Smooth muscle cell of the brain vasculature (primary cell): ENCODE data around the gene DOCK3.
"Not testable (repeated sequence)": the region's sequence is repeated elsewhere in the genome, so short reads cannot be mapped to it uniquely, and the experiment has no call there.

Experiments used
- DNase-seq: peaks from one replicate; pipeline ENCODE4 v3.0.0-alpha.2; 2012; ENCODE audit warnings: low read depth, low spot score

The DOCK3 gene

DNA sequence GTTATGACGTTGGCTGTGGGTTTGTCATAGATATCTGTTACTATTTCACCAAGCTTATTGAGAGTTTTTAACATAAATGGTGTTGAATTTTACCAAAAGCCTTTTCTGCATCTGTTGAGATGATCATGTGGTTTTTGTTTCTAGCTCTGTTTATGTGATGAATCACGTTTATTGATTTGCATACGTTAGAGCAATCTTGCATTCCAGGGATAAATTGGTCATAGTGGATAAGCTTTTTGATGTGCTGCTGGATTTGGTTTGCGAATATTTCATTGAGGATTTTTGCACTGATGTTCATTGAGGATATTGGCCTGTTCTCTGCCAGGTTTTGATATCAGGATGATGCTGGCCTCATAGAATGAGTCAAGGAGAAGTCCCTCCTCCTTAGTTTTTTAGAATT is 117.8 kb downstream of the DOCK3 start:
- DNase-seq: no peak

DNA sequence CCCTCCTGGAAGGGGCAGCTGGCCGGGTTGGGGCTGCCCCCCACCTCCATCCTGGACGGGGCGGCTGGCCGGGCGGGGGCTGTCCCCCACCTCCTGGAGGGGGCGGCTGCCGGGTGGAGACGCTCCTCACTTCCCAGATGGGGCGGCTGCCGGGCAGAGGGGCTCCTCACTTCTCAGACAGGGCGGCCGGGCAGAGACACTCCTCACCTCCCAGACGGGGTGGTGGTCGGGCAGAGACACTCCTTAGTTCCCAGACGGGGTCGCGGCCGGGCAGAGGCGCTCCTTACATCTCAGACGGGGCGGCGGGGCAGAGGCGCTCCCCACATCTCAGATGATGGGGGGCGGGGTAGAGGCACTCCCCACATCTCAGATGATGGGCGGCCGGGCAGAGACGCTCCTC is 129.1 kb downstream of the DOCK3 start:
- not testable (repeated sequence) for DNase-seq

DNA sequence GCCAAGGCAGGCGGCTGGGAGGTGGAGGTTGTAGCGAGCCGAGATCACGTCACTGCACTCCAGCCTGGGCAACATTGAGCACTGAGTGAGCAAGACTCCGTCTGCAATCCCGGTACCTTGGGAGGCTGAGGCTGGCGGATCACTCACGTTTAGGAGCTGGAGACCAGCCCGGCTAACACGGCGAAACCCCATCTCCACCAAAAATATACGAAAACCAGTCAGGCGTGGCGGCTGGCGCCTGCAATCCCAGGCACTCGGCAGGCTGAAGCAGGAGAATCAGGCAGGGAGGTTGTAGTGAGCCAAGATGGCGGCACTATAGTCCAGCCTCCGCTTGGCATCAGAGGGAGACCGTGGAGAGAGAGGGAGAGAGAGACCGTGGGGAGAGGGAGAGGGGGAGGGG is 129.6 kb downstream of the DOCK3 start:
- not testable (repeated sequence) for DNase-seq

DNA sequence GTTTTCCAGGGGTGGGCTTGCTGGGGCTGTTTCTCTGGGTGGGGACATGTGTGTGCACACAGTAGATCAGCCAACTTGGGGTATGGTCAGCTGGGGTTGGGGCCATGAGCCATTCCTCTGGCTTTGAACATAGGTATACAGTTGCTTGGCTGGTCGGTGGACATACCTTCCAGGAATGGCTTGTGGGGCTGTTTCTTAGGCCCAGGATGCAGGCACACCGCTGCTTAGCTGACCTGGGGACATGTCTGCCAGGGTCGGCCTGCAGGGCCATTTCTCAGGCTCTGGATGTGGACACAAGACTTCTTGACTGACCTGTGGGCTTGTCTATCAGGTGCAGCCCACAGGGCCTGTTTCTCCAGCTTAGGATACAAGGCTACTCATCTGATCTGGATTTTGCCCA is 130.6 kb downstream of the DOCK3 start:
- DNase-seq: no peak

DNA sequence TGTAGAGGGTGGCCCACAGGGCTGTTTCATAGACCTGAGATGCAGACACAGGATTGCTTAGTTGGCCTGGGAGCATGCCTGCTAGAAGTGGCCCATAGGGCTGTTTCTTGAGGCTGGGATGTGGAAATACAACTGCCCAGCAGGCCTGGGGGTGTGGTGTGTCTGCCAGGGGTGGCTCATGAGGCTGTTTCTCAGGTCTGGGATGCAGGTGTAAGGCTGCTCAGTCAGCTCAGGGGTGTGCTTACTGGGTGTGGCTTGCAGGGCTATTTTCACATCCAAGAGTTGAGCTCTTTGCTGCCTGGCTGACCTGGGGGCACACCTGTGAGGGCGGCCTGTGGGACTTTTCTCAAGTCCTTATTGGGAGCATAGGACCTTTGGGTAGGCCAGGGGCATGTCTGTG is 131.3 kb downstream of the DOCK3 start:
- DNase-seq: no peak

DNA sequence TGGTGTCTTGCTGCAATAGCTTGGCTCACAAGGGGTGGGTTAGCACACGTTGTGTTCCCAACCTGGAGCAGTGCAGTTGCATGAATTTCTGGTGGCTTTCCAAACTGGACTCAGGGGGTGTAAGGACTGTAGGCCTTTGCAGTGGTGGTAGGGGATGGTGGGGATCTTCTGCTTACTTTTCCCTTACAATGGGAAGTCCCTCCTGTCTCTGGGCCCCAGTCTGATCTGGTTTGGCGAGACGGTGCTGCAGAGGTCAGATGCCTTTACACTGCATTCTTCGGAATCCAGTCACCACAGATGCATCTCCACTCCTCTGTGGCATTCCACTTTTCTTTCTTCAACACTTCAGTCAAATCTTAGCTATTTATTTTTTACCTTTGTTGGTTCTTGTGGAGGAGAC is 132.1 kb downstream of the DOCK3 start:
- DNase-seq: no peak

DNA sequence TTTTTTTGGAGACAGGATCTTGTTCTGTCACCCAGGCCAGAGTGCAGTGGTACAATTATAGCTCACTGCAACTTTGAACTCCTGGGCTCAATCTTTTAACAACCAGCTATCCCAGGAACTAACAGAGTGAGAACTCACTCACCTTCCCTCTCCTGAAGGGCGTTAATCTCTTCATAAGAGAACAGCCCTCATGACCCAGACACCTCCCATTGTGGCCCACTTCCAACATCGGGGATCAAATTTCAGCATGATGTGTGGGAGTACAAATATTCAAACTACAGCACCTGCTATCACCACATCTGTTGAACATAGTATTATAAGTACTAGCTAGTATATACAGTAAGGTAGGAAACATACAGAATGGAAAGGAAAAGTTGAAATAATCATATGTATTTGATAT is 132.5 kb downstream of the DOCK3 start:
- no peak for DNase-seq

DNA sequence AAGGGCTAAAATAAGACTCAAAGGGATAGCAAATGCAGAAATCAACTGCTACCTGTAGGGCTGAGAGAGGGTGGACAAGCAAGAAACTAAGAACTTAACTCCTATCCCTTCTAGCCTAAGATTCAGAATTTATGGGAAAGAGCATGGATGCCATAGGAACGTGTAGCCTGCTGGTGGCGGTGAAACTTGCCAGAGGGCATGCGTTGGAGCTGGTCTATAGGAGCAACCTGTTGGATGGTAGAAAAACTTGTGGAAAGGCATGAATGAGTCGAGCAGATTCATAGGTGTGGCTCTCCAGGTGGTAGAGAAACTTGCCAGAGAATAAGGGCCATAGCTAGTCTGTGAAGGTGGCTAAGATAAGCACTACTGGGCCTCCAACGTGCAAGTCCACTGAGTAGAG is 137.2 kb downstream of the DOCK3 start:
- no peak for DNase-seq

DNA sequence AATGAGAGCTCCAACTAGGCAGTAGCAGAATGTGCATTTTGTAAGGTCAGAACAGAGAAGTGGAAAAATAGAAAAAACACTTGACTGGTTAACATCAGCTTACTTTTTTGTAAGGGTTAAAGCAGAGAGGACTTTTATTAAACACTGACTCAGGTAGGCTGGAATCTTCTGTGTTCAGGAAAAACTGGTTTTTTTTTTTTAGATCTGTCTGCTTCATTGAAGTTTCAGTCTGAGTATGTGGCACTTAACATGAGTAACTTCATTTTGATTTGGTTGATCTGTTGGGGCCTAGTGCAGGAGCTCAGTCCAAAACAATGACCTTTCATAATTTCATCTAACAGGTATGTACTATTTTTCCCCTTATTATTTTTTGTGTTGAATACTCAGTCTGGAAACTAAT is 141.1 kb downstream of the DOCK3 start:
- DNase-seq: no peak

DNA sequence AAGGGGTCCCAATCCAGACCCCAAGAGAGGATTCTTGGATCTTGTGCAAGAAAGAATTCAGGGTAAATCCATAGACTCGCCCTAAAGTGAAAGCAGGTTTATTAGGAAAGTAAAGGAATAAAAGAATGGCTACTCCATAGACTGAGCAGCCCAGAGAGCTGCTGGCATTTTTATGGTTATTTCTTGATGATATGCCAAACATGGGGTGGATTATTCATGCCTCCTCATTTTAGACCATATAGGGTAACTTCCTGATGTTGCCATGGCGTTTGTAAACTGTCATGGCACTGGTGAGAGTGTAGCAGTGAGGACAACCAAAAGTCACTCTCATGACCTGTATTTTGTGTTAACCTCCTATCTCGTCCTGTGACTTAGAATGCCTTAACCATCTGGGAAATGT is 142.2 kb downstream of the DOCK3 start:
- no peak for DNase-seq

DNA sequence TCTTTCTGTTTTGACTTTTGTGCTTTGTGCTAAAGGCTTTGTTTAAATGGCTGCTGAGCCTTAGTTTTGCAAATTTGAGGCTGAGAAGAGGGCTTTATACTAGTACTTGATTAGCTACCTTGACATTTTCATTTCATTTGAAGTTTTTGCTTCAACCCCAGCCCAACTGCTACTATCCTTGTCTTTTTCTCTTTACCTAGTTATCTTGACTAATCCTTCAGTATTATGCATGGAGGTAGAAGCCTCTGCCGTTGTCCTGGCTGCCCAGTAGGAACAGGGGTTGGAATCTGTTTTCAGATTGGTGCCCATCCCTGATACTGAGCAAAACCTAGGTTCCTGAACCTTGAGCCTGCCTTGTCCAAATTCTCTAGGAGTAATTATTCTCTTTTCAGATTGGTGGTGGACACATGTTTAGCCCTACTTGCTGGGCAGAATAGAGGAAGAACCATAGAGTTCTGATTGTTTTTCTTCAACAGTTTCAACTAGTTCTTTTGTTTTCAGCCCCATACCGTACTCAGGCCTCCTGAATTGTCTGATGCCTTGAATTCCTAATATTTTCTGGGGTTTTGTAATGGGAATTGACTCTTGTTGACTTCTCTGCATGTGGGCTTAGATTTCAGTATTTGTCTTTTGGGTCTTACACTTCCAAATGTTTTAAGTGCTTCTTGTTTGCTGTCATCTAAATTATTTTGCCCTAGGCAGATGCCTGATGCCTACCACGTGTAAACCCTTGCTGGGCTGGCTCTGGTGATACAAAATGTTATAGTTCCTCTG is 143.2 kb downstream of the DOCK3 start:
- DNase-seq: no peak

DNA sequence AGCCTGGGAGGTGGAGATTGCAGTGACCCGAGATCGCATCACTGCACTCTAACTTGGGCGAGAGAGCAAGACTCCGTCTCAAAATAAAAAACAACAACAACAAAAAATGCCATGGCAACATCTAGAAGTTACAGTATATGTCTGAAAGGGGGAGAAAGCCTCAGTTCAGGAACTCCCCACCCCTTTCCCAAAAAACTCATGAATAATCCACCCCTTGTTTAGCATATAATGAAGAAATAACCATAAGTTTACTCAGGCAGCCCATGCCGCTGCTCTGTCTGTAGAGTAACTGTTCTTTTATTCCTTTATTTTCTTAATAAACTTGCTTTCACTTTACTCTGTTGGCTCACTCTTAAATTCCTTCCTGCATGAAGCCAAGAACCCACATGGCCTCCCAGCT is 145.2 kb downstream of the DOCK3 start:
- no peak for DNase-seq

DNA sequence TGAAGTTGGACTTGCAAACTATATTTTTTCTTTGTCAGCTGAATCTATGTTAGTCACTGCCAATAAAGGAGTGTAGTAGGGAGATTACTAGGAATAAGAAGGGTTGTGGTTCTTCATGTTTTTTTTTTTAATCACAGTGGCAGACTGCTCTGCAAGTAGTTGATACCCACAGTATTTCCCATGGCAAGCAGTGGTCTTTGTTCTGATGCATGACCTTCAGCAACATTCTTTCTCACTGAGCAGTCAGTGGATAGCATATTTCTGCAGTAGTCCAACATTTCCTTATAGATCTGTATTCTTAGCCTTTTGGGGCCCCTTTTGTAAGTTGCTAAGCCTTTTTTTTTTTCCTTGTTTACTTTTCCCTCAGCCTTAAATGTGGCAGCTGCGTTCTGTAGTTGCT is 151.1 kb downstream of the DOCK3 start:
- no peak for DNase-seq

DNA sequence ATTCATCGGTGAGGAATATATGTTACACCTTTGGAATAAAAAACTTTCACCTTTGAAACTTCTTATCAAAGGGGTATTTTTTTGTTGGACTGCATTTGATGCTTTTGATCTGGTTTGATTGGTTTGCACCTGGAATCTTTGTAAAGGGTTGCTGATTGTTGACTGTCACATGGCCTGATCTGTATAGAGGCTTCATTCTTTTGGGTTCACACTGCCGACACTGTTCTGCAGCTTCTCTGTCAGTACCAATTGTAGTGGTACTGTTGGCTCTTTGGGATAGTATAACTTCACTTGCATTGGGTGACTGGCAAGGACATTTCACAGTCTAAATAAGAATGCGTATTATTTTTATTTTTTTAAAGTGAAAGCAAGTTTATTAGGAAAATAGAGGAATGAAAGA is 155.7 kb downstream of the DOCK3 start:
- DNase-seq: no peak

DNA sequence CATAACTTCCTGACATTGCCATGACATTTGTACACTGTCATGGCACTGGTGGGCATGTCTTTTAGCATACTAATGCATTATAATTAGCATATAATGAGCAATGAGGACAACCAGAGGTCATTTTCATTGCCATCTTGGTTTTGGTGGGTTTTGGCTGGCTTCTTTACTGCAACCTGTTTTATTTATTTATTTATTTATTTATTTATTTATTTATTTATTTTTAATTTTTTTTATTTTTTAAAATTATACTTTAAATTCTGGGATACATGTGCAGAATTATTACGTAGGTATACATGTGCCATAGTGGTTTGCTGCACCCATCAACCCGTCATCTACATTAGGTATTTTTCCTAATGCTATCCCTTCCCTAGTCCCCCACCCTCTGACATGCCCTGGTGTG is 156.3 kb downstream of the DOCK3 start:
- not testable (repeated sequence) for DNase-seq

DNA sequence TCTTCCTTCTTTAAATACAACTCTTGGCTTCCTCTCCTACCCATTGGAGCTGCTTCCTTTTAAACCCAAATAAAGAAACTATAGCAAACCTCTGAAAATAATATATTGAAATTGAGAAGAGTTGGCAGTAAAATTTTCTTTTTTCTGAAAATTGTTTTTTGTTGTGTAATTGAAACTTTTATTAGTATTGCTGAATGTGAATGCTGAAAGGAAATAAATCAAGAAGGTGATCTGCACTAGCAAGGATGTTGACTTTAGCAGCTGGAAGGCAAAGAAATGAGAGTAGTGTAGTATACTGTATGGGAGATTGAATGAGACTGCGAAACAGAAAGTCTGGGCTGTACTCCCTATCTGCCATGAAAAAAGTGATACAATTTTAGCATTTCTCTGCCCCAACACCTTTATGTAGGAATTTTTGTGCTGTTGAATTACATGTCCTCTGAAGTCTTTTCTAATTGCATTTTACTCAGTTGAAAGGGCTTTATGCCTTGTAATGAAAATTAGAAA is 166.3 kb downstream of the DOCK3 start:
- DNase-seq: no peak

DNA sequence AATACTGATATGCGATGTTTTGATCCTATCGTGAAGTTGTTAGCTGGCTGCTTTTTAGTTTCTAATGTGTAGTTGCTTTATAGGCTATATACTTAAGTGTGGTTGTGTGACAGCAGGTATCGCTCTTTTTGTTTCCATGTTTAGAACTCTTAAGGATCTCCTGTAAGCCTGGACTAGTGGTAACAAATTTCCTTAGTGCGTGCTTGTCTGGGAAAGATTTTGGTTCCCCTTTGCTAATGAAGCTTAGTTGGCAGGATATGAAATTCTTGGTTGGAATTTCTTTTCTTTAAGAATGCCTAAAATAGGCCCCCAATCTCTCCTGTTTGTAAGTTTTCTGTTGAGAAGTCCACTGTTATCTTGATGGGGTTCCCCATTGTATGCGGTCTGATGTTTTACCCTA is 173.6 kb downstream of the DOCK3 start:
- DNase-seq: no peak

DNA sequence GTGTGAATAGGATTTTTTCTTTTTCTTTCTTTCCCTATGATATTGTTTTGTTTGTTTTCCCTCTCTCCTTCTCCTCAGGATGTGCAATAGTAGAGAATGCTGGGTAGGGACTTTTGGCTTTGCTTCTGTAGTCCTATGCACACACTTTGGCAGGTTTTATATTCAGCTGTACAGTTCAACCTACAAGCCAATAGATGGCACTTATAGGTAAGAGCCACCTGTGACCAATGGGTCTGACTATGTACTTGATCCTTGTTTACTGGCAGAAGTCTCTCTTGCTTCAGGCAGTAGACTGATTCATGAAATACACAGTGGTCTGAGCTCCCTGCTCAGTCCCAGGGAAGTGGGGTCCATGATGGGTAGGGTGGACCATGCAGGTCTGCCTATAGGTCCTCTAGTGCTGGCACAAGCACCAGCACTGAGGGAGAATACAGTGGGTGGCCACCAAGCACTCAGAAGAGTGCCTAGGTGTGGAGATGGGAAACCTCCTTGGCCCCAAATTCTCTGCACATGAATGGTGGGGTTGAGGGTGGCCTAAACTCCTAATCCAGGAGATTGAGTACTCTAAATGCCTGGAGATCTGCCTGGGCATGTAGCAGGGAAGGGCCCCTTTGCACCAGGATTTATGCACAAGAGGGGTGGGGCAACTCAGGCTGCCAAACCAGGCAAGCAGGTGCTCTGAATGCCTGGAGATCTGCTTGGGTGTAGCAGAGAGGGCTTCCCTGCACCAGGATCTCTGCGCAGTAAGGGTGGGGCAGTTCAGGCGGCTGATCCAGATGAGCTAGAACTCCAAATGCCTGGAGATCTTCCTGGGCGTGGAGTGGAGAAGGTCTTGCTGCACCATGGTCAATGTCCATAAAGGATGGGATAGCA is 176.1 kb downstream of the DOCK3 start:
- DNase-seq: no peak

DNA sequence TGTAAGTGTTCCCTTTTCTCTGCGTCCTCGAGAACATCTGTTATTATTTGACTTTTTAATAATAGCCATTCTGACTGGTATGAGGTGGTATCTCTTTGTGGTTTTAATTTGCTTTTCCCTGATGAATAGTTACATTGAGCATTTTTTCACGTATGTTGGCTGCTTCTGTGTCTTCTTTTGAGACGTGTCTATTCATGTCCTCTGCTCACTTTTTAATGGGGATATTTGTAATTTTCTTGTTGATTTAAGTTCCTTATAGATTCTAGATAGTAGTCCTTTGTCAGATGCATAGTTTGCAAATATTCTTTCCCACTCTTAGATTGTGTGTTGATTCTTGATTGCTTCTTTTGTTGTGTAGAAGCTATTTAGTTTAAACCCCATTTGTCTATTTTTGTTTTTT is 179.2 kb downstream of the DOCK3 start:
- no peak for DNase-seq

DNA sequence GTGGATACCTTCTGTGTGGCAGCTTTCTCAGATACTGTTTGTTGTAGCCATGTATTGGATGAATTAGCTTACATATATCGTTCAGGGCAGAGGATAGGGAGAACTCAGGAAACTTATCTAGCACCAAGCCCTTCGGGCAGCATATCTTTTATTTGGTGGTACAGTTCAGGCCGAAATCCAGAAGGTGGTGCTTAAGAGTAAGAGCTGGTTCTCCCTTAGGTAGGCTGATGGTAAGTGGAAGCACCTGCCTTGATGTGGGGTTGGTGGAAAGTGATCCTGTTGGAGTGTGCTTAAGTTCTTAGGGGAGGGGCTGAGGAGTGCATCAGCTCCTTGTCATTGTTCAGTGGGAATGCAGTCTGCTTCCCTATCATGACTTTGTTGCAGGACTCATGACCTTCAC is 187.5 kb downstream of the DOCK3 start:
- no peak for DNase-seq

DNA sequence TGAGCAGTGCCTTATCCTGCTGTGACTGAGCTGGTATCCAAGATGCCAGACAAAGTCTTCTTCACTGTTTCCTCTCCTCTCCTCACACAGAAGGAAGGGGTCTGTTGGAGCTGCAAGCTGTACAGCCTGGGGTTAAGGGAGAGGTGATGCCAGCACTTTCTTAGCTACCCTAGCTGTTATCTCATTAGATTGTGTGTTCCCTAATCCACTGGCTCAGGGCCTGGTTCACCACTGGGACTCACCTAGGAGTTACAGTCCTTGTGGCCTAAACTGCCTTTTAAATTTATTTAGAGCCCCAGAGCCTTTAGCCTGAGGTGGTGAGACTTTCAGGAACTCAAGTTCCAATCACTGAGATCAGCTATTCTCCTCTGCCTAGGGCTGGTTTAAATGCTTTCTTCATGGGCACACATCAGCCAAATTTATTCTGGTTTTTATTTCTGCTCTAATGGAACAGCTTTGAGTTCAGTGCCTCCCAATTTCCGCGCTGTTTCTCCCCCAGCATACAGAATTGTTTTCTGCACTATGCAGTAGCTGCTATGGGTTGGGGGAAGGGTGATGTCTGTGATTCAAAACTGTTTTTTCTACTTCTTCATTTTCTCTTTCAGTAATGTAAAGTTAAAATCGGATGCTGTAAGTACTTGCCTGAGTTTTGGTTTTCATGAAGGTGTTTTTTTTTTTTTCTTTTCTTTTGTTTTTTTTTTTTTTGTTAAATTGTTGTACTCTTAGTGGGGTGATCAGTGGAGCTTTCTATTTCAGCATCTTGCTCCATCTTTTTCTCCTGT is 198.8 kb downstream of the DOCK3 start:
- no peak for DNase-seq

DNA sequence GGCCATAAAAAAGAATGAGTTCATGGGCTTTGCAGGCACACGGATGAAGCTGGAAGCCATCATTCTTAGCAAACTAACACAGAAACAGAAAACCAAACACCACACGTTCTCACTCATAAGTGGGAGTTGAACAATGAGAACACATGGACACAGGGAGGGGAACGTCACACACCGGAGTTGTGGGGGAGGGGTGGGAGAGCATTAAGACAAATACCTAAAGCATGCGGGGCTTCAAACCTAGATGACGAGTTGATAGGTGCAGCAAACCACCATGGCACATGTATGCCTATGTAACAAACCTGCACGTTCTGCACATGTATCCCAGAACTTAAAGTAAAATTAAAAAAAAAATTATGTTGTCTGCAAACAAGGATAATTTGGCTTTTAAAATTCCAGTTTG is 200.1 kb downstream of the DOCK3 start:
- not testable (repeated sequence) for DNase-seq
